GM23338 (cell line): ENCODE measurements around the gene TFCP2. TPM values are rescaled to one million over a fixed set of nuclear protein-coding genes. Genes with fewer than 3 reads are reported as not detected.

Experiments
- ATAC-seq: fragments of 200-7000 bp; cut with Tn5 transposase; 3 replicates; pipeline ENCODE4 v1.9.1; 2020
- DNase-seq: peaks from one replicate; pipeline ENCODE4 v3.0.0-alpha.2; 2015; ENCODE audit warnings: low spot score
- H2AFZ ChIP-seq: fragments of 200-600 bp; sonication (generic); 2 replicates; pipeline ENCODE4 v1.8.0; 2016; ENCODE audit warnings: antibody characterized with exemption, mild to moderate bottlenecking, moderate library complexity
- H3F3A ChIP-seq: fragments of 200-600 bp; sonication (generic); replicated peaks from 2 replicates; pipeline ENCODE4 v1.8.0; 2017; ENCODE audit warnings: antibody characterized with exemption, mixed run types, low read depth
- H3K27ac ChIP-seq: fragments of 200-600 bp; sonication (generic); 2 replicates; pipeline ENCODE4 v1.6.1; 2016; ENCODE audit warnings: low read depth
- H3K27me3 ChIP-seq: fragments of 200-600 bp; sonication (generic); 2 replicates; pipeline ENCODE4 v1.8.0; 2016; ENCODE audit warnings: mild to moderate bottlenecking, mixed run types, moderate library complexity; ENCODE audit not compliant: insufficient read depth
- H3K36me3 ChIP-seq: fragments of 200-600 bp; sonication (generic); 2 replicates; pipeline ENCODE4 v1.8.0; 2016; ENCODE audit warnings: mild to moderate bottlenecking; ENCODE audit not compliant: insufficient read depth
- H3K4me1 ChIP-seq: fragments of 200-600 bp; sonication (generic); 2 replicates; pipeline ENCODE4 v1.8.0; 2016; ENCODE audit warnings: mild to moderate bottlenecking, moderate library complexity; ENCODE audit not compliant: insufficient read depth
- H3K4me2 ChIP-seq: fragments of 200-600 bp; sonication (generic); 2 replicates; pipeline ENCODE4 v1.7.1; 2017; ENCODE audit warnings: mixed run types
- H3K4me3 ChIP-seq: fragments of 200-600 bp; sonication (generic); 2 replicates; pipeline ENCODE4 v1.6.1; 2016; ENCODE audit warnings: mixed run types
- H3K79me2 ChIP-seq: fragments of 200-600 bp; sonication (generic); replicated peaks from 2 replicates; pipeline ENCODE4 v1.8.0; 2017; ENCODE audit warnings: mild to moderate bottlenecking; ENCODE audit not compliant: insufficient read depth
- H3K9me2 ChIP-seq: fragments of 200-600 bp; sonication (generic); 2 replicates; pipeline ENCODE4 v1.8.0; 2017; ENCODE audit not compliant: insufficient read depth
- H4K20me1 ChIP-seq: fragments of 200-600 bp; sonication (generic); replicated peaks from 2 replicates; pipeline ENCODE4 v1.8.0; 2017; ENCODE audit warnings: mild to moderate bottlenecking; ENCODE audit not compliant: insufficient read depth
- H3K27ac Mint-ChIP-seq: 2 replicates; pipeline ENCODE4 v1.8.0; 2020; ENCODE audit warnings: inconsistent platforms, mild to moderate bottlenecking, moderate library complexity, mixed read lengths
- H3K27me3 Mint-ChIP-seq: 3 replicates; pipeline ENCODE4 v1.8.0; 2022; ENCODE audit warnings: low read depth, mild to moderate bottlenecking, moderate library complexity, mixed read lengths, inconsistent platforms; ENCODE audit not compliant: insufficient read depth, poor library complexity
- H3K36me3 Mint-ChIP-seq: 3 replicates; pipeline ENCODE4 v1.8.0; 2021; ENCODE audit warnings: low read depth, mild to moderate bottlenecking, inconsistent platforms, moderate library complexity, mixed read lengths
- H3K4me1 Mint-ChIP-seq: 3 replicates; pipeline ENCODE4 v1.8.0; 2020; ENCODE audit warnings: mild to moderate bottlenecking, inconsistent platforms, mixed read lengths
- H3K4me3 Mint-ChIP-seq: 3 replicates; pipeline ENCODE4 v1.8.0; 2021; ENCODE audit warnings: moderate library complexity, mild to moderate bottlenecking, inconsistent platforms, mixed read lengths
- H3K9me3 Mint-ChIP-seq: 3 replicates; pipeline ENCODE4 v1.8.0; 2020; ENCODE audit warnings: moderate library complexity, mild to moderate bottlenecking, inconsistent platforms, mixed read lengths
- CREB1 ChIP-seq: fragments of 250-450 bp; sonication (Bioruptor Pico); IDR thresholded peaks from 2 replicates; pipeline ENCODE4 v1.5.0; 2020; ENCODE audit warnings: low read depth, mild to moderate bottlenecking, moderate library complexity
- CTCF ChIP-seq, 2 experiments: fragments of 200-600 bp in 1 of 2; sonication (generic) in 1 of 2; conservative IDR thresholded peaks; 2 replicates each; pipeline versions ENCODE4 v1.5.1 to v1.6.1; 2016 to 2017; ENCODE audit warnings: antibody characterized with exemption in 2 of 2, low read depth in 2 of 2, mild to moderate bottlenecking in 2 of 2, moderate library complexity in 1 of 2
- EZH2 ChIP-seq: fragments of 200-600 bp; sonication (generic); IDR thresholded peaks from one replicate; pipeline ENCODE4 v1.8.0; 2017; ENCODE audit warnings: antibody characterized with exemption, mild to moderate bottlenecking, low read depth; ENCODE audit not compliant: unreplicated experiment
- JUNB ChIP-seq: IDR thresholded peaks from one replicate; pipeline ENCODE4 v1.6.1; 2016; ENCODE audit warnings: antibody characterized with exemption; ENCODE audit not compliant: unreplicated experiment
- NANOG ChIP-seq: IDR thresholded peaks from 2 replicates; pipeline ENCODE4 v1.6.1; 2016; ENCODE audit warnings: antibody characterized with exemption, borderline replicate concordance
- REST ChIP-seq: IDR thresholded peaks from one replicate; pipeline ENCODE4 v1.6.1; 2018; ENCODE audit warnings: antibody characterized with exemption; ENCODE audit not compliant: unreplicated experiment
- STAT1 ChIP-seq: IDR thresholded peaks from one replicate; pipeline ENCODE4 v1.6.1; 2016; ENCODE audit warnings: antibody characterized with exemption; ENCODE audit not compliant: unreplicated experiment
- ZNF331 ChIP-seq: fragments of 250-450 bp; sonication (Bioruptor Pico); IDR thresholded peaks from 2 replicates; pipeline ENCODE4 v1.5.0; 2020; ENCODE audit warnings: low read depth, mild to moderate bottlenecking, moderate library complexity
- ZNF462 ChIP-seq: fragments of 250-450 bp; sonication (Bioruptor Pico); IDR thresholded peaks from 2 replicates; pipeline ENCODE4 v1.5.0; 2020; ENCODE audit warnings: mild to moderate bottlenecking, moderate library complexity
- polyA plus RNA-seq: library from polyadenylated mRNA; unstranded; fragments of >200 nt; fragmentation: Nextera tagmentation; extraction: Ambion mirVana; gene quantifications from 2 replicates; pipeline ENCODE4 v1.2.1, GENCODE V29; 2016
- total RNA-seq: library from RNA; depleted of rRNA; stranded (reverse); fragments of >200 nt; shearing (Covaris generic); gene quantifications from 2 replicates; pipeline ENCODE4 v1.2.3, GENCODE V29; 2014

Gene TFCP2
- total and polyA plus RNA-seq, 2 experiments from 2014 or later: 15.2 to 30.5 TPM

DNA sequence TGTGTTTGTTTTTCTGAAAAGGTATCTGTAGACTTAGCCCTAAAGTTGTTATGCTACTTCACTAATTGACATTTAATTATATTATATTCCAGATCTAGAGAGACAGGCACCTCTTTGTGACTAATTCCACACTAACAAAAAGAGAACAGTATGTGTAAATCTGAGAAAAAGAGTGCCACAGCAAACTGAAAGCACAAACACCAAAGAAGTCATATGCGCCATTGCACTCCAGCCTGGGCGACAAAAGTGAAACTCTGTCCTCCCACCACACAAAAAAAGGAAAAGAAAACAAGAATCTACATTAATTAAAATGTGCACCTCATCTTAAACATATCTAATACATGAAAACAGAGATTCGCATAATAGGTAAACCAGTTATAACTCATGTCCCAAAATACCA is 85.1 kb downstream of the TFCP2 start (continued):
- TF ChIP-seq ZNF462 (CRISPR knock-in tag) (no peak), JUNB (no peak), CREB1 (CRISPR knock-in tag) (no peak), ZNF331 (CRISPR knock-in tag) (no peak), EZH2 (no peak)

- Histone ChIP-seq H3K4me3 (no peak overlapping the region), H3K27ac (no peak overlapping the region), H3K79me2 (peaks cover 6% of the 10 kb centered on the region), H3K27me3 (no peaks in the 10 kb centered on the region), H3K9me2 (no peaks in the 10 kb centered on the region), H3F3A (peaks cover 5% of the 10 kb centered on the region; the same call in 1 of the 2 replicates), H2AFZ (no peak overlapping the region), H3K4me1 (peaks cover 6% of the 10 kb centered on the region), H3K36me3 (no peaks in the 10 kb centered on the region), H4K20me1 (peaks cover 4% of the 10 kb centered on the region), H3K4me2 (no peak overlapping the region)
- H3K4me1 Mint-ChIP-seq: peaks cover 6% of the 10 kb centered on the region; the same call in 2 of the 3 replicates
- H3K27me3 Mint-ChIP-seq: peaks cover 11% of the 10 kb centered on the region
- no peak overlapping the region for H3K4me3 Mint-ChIP-seq
- no peaks in the 10 kb centered on the region for H3K9me3 Mint-ChIP-seq
- ATAC-seq: no peak
- DNase-seq: no peak
- no peak overlapping the region for H3K27ac Mint-ChIP-seq
- H3K36me3 Mint-ChIP-seq: peaks cover 3% of the 10 kb centered on the region; the same call in 2 of the 3 replicates
- TF ChIP-seq STAT1: no peak
- no peak for TF ChIP-seq ZNF331 (CRISPR knock-in tag)
- TF ChIP-seq CTCF (conservative IDR thresholded peaks at IDR 0.05; ENCODE audit: low read depth in 2 of 2): no peak
- no peak for TF ChIP-seq JUNB
- TF ChIP-seq REST: no peak
- TF ChIP-seq NANOG: no peak
Measured at GRCh38 chr12:51086933-51087332, 86.0 kb downstream of the TFCP2 start.
